ENCODE measurements around the gene UST. TPM values are rescaled to one million over a fixed set of nuclear protein-coding genes. Genes with fewer than 3 reads are reported as not detected.

The UST gene
- total and polyA plus RNA-seq, 9 of the 15 experiments (the other 6 are each of a cell fraction or from before 2014, with no cell fraction given): 0.04 to 0.10 TPM; not detected in 7

- TF ChIP-seq, protein P1, sequence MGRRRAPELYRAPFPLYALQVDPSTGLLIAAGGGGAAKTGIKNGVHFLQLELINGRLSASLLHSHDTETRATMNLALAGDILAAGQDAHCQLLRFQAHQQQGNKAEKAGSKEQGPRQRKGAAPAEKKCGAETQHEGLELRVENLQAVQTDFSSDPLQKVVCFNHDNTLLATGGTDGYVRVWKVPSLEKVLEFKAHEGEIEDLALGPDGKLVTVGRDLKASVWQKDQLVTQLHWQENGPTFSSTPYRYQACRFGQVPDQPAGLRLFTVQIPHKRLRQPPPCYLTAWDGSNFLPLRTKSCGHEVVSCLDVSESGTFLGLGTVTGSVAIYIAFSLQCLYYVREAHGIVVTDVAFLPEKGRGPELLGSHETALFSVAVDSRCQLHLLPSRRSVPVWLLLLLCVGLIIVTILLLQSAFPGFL (CRISPR knock-in tag; IDR thresholded peaks at IDR 0.05): no peak
- no peak for TF ChIP-seq PCBP1 (IDR thresholded peaks at IDR 0.05; ENCODE audit: low read depth, low read length, poor library complexity, severe bottlenecking)
- TF ChIP-seq MYBL2 (IDR thresholded peaks at IDR 0.05; ENCODE audit: low read depth): no peak
- TF ChIP-seq MYBL2 (CRISPR knock-in tag; IDR thresholded peaks at IDR 0.05; ENCODE audit: borderline replicate concordance): no peak
- no peak for TF ChIP-seq SIN3B (IDR thresholded peaks at IDR 0.05; ENCODE audit: low read depth)
Observed at GRCh38 chr6:148716811-148717210, 30.0 kb upstream of the UST start (continued).

DNA sequence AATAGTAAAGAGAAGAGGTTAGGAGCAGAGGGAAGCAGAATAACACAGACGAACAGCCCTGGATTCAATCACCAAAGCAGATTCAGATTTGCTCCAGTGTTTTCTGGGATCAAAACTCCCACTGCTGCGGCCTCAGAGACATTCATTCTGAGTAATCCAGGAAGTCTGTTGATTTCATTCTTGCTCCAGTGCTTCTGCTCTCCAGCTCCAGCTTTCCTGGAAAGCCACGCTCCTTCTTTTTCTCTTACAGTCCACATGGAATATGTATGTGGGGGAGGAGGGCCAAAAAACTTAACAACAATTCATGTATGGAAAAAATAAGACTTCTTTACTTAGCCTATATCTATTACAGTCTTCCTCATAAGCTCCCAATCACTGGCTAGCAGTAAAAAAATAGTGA, 26.4 kb upstream of the UST start:
- DNase-seq (ENCODE audit: extremely low read depth in 1 of 4, low spot score in 3 of 4) (no peak), ATAC-seq (no peak), FAIRE-seq (no peak)
- Histone ChIP-seq H4K20me1 (replicated peaks; ENCODE audit: control insufficient read depth, insufficient read depth, low read length) (no peaks in the 10 kb centered on the region), H3K4me3 (no peak overlapping the region), H2AFZ (ENCODE audit: low read depth, low read length) (no peak overlapping the region), H3K27me3 (ENCODE audit: control insufficient read depth in 2 of 2, insufficient read depth in 2 of 2, low read length in 2 of 2) (no peaks in the 10 kb centered on the region), H3K27ac (ENCODE audit: extremely low read depth, low read depth, low read length) (no peak overlapping the region), H3K9ac (ENCODE audit: insufficient read depth in 1 of 2, low read depth in 2 of 2, low read length in 2 of 2) (no peak overlapping the region), H3K4me2 (ENCODE audit: insufficient read depth, low read length) (no peak overlapping the region), H3K9me1 (ENCODE audit: control insufficient read depth, insufficient read depth, low read length) (no peaks in the 10 kb centered on the region), H3K79me2 (ENCODE audit: control insufficient read depth, insufficient read depth, low read length) (no peaks in the 10 kb centered on the region), H3K9me3 (replicated peaks; ENCODE audit: control insufficient read depth, insufficient read depth, low read depth, low read length) (no peaks in the 10 kb centered on the region), H3K4me1 (replicated peaks in 1 of 2; ENCODE audit: control insufficient read depth in 2 of 2, insufficient read depth in 2 of 2, low read length in 2 of 2) (no peaks in the 10 kb centered on the region), H3K36me3 (ENCODE audit: control insufficient read depth, insufficient read depth, low read length) (no peaks in the 10 kb centered on the region)
- ChIA-PET CTCF (ENCODE audit: low intra/inter-chr PET ratio) (no interaction called here), POLR2A (no interaction called here)
- 0% methylated on average over 3 of the region's 3 CpGs for WGBS (ENCODE audit: insufficient coverage, low coverage, missing lambda C conversion rate)
- TF ChIP-seq EGR1 (conservative IDR thresholded peaks at IDR 0.05) (no peak), GTF2F1 (IDR thresholded peaks at IDR 0.05; ENCODE audit: low read depth, low read length) (no peak), MAZ (CRISPR knock-in tag; conservative IDR thresholded peaks at IDR 0.05 in 1 of 2, IDR thresholded peaks at IDR 0.05 in 1 of 2) (no peak), FUS (optimal IDR thresholded peaks at IDR 0.05; ENCODE audit: low read depth, low read length) (no peak)
- TF ChIP-seq, protein P2, sequence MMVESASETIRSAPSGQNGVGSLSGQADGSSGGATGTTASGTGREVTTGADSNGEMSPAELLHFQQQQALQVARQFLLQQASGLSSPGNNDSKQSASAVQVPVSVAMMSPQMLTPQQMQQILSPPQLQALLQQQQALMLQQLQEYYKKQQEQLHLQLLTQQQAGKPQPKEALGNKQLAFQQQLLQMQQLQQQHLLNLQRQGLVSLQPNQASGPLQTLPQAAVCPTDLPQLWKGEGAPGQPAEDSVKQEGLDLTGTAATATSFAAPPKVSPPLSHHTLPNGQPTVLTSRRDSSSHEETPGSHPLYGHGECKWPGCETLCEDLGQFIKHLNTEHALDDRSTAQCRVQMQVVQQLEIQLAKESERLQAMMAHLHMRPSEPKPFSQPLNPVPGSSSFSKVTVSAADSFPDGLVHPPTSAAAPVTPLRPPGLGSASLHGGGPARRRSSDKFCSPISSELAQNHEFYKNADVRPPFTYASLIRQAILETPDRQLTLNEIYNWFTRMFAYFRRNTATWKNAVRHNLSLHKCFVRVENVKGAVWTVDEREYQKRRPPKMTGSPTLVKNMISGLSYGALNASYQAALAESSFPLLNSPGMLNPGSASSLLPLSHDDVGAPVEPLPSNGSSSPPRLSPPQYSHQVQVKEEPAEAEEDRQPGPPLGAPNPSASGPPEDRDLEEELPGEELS (CRISPR knock-in tag; IDR thresholded peaks at IDR 0.05; ENCODE audit: borderline replicate concordance): no peak
- in situ Hi-C loops (cut with MboI) (no loop called here), intact Hi-C loops (cut with micrococcal nuclease) (no loop called here)
- no TSS peak for BruUV-seq (replicated peaks)
